GM19467 (cell line): ENCODE data around the gene LRMDA.

Experiments
- ATAC-seq: cut with Tn5 transposase; IDR thresholded peaks from one replicate; pipeline ENCODE4 v1.9.1; 2021; ENCODE audit warnings: mild to moderate bottlenecking, moderate library complexity; ENCODE audit not compliant: unreplicated experiment

Gene LRMDA

DNA sequence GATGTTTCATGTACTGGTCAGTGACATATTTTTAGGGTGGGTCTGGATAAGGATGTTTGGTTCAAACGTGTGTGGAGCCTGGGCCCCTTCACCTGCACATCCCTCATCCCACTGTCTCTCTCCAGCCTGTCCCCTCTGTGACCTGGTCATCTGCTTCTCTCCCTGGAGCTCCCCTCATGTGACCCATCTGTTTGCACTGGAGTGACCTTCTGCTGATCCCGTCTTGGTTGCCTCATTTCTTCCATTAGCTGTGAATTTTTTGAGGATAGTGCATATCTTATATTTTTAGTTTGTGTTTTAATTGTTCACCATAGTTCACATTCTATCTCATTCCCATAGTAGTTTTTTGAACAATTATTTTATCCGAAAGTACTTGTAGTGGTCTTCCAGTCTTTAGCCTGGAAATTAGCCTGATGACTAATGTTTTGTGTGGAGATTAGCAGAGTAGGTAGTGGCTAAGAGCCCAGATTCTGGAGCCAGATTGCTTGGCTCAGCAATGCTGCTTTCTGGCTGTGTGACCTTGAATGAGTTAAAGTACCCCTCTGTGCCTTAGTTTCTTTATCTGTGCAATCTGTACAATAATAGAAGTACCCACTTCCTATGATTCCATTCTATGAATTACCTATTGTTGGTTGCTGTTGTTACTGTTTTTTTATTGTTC lies 224.5 kb downstream of the LRMDA start:
- no peak for ATAC-seq

DNA sequence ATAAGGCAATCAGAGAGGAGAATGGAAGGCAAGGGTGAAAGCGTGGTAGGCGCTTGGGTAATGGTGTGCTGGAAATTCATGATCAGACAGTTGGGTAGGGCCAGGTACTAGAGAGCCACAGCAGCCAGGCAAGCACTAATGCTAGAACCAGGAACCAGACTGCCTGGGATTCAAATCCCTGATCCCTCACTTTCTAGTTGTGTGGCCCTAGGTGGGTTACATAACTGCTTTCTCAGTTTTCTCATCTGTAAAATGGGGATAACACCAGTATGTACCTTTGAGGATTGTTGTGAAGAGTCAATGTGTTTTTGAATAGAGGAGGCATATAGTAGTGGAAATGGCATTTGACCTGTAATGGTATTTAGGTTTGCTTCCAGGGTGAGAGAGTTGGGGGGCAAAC lies 225.9 kb downstream of the LRMDA start:
- no peak for ATAC-seq

DNA sequence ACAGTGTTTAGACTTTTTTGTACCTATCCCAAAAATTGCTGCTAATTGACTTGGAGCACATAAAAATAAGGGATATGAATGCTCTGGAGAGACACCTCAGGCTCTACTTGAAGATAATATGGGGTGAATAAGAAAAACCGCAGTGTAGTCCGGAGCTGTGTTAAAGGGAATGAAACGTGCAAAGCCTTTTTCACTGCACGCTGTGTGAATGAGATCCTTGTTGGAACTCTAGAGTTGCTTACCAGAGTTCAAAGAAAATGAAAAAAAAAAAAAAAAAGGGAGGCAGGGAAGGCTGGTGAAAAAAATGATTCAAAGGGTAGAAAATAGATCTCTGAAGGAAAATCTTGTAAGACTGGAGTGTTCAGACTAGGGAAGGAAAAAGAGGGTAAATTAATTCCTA lies 226.6 kb downstream of the LRMDA start:
- ATAC-seq = no peak

DNA sequence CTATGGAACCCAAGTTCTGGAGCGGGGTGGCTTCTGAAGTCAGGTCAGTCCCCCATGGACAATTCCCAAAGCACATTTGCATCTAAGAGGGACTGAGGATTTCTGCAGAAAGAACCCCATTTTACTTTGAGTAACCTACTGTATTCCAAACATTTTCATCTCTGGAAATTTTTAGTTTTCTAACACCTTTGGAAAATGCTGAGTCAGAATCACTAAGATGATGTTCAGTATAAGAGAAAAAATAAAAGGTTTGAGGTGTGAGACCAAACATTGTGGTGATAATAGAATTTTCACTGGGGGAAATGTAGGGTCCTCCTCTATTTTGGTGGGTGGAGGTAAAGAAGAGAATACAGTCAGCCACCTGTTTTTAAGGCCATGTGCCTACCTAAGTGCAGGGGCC lies 227.1 kb downstream of the LRMDA start:
- no peak for ATAC-seq

DNA sequence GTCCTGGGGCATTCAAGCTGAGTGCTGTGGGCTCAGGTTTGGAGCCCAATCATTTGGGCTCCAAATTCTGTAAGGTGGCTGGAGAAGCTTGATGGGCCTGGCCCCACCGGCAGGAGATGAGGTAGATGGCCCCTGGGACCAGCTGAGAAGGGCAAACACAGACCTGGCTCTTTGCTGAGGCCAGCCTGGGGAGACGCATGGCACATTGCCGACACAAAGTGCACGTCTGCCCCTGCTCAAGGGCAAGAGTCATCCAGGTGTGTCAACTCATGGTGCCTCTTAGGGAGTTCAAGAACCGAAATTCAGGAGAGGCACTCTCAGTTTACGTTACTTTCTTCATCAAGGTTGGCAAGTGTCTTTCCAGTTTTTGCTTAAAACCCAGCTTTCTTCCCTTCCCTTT lies 227.5 kb downstream of the LRMDA start:
- no peak for ATAC-seq

DNA sequence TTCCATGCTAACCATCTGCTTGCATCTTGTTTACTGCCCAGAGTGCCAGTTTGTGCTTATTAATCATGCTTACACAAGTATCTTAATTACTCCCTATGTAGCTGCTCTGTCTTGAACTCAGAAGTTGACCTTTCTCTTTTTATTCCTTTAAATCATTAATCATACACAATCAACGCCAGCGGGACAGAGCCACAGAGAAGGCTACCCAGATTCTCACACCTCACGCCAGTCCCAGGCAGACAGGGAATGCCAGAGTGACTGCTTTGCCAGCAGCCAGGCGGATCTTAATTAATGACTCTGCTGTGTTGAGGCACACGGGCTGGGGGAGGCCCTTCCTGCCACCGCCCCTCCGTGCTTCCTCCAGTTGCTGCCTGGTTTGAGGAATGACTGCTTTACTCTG lies 229.4 kb downstream of the LRMDA start:
- ATAC-seq = no peak

DNA sequence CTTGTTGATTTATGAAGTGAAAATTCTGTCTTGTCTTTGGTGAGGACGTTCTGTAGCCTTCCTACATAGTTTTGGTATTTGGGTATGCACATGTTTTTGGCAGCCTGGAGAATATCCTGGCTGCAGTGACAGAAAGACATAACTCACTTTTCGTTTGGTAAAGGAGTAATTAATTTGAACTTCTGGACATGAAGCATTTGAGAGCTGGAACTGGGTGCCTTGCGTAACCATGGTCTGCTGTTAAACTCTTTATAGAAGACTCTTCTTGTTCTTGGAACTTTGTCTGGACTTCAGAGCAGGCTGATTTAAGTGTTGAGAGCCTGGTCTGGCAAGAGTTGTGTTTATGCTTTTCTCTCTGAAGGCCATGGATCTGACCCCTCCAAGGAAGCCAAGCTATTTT lies 231.3 kb downstream of the LRMDA start:
- no peak for ATAC-seq

DNA sequence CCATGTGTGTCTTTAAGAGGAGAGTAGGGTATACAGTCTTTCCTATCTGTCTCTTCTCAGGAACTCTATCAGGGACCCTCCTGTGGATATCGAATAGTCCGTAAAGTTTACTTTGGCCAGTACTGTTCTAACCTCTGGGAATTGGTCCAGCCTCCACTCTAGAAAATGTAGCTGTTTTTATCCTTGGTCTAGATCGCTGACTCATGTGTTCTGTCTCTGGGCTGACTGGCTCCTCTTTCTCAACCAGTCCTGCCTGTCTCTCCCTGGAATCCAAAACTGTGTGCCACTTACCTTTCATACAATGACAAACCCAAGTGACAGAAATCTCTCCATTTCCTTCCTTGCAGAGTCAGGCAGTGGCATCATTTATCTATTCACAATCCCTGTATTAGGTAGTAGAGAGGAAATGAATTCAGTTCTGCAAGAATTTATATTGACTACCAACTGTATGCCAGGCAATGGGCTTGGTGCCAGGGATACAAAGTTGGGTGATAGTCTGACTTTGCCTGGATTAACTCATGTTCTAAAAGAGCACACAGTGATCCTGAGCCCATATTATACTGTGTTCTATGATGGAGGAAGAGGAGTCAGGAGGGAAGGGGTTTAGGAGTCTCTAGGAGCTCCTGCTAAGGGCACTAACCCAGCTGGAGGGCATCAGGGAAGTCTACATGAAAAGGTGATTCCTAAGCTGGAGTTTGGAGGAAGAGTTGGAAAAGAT lies 232.7 kb downstream of the LRMDA start:
- no peak for ATAC-seq

DNA sequence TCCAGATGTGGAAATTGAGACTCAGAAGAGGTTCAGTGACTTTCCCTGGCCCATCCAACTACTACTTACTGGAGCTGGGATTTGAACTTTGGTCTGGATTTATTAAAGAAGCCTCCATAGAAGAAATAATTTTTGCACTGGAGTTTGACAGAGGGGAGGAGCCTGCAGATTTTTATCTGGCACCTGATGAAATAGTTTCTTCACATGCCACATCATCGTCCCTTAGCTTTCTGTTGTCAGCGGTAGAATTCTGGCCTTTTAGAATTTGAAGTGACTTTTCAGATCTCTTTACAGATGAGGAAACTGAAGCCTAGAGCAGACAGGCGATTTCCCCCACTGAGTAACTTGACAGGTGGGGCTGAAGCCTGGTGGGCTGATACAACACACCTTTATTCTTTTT lies 233.5 kb downstream of the LRMDA start:
- ATAC-seq = no peak

DNA sequence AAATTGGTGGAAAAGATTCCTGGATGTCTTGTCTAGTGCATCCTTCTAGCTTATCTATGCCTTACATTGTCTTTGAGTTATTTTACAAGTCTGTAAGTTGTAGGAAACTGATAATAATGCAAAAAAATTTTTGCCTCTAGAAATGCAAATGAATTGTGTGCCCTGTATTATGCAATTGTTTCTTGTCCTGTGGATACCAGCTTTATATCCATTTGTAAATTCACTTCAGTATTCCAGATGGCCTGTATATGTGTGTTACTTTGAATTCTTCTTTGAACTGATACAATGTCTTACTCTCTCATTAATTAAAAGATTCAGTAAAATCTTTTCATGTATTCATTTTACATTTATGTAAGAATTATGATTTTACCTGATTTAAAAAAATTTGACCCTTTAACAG lies 234.3 kb downstream of the LRMDA start:
- no peak for ATAC-seq

DNA sequence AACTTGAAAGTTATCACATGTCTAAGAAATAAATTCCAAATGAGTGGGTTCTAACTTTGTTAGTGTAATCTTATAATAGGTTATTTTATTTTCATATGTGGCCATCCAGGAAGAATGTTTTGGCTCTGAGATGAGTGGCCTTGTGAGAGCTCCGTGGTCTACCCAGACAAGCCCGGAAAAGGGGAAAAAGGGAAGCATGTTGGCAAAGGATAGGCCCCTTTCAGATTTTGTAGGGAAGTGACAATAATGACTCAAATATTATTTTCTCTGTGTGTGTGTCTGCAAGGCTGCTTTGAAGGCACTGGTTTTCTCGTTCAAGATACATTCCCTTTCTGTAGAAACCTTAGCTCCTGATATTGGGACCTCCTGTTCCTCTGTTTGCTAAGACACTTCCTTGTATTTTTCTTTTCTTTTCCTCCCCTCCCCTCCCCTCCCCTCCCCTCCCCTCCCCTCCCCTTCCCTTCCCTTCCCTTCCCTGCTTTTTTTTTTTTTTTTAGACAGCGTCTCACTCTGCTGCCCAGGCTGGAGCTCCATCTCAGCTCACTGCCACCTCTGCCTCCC lies 240.8 kb downstream of the LRMDA start:
- no peak for ATAC-seq

DNA sequence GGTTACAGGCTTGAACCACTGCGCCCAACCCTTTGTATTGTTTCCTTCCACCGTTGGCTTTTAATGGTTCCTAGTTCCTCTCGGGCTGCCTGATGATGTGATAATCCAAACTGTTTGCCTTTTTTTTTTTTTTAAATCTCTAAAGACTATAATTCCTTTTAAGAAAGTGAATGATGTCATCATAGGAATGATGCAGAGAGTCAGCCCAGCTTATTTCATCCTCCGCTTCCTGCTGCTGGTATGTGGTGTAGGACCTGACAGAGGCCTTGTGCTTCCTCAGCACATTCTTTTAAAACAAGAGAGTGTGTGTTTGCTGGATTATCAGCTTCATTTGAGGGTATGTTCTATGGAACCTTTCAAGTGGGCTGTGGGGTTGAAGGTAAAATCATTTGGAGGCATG lies 241.4 kb downstream of the LRMDA start:
- no peak for ATAC-seq

DNA sequence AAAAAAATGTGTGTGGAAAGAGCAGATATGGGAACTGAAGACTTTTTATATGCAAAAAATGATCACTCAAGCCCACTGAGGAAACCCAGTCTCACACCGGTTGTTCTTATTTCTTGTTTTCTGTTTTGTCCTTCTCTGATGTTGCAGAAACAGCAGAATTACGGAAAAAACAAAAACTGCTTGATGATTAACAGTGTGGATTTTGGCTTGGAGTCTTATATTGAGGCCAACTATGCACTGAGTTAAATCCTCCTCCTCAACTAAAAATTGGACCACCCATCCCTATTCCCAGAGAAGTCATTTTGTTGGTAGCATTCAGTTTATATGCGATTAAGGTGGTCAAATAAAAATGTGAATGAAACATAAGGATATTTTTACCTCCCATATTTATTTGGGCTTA lies 246.1 kb downstream of the LRMDA start:
- no peak for ATAC-seq

DNA sequence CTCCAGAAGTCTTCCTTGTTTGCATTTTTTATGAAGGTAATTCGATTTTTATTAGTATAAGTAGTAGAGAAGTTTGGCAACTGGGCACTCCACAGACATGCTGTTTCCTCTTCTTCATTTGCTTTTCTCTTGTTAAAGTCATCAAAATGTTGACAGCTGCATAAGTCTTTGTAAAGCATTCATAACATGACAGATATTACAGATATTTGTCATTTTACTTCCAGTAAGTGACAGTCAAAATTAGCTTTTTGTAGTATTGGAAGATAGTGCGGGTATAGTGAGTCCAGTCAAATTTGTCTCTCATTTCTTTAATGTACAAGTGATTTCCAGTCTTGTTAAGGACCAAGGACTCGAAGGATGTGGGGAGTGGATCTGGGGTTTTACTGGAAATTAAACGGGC lies 247.1 kb downstream of the LRMDA start:
- no peak for ATAC-seq

DNA sequence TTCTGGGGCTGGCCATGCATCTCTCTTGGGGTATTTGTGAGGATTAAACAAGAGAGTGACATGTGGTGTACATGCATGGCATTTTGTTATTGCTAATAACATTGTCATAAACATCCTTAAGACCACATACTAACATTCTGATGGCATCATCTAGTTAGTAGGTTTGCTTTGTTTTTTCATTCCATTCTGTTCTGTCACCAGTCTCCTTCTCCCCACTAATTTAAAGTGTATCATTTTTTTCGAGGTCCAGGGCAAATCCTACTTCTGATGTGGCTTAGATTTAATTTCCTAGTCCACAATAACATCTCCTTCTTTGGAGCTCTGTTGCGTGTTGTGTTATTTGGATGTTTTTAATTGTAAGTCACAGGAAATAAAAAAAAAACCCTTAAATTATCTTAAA lies 248.1 kb downstream of the LRMDA start:
- ATAC-seq = no peak

DNA sequence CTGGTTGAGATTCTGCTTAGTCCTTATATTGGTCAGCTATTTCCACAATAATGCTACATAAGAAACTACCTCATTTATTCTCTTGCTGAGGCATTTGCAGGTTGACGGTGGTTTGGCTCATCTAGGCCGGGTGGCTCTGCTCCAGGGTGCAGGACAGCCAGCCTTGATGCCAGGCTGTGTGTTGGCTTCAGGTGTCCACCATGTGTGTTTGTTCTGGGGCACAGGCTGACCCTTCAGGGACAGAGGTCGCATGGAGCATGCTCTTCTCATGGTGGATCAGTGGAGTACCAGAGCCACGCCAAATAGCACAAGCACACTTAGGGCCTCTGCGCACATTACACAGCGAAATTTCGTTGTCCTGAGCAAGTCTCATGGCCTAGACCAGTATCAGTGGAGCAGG lies 249.9 kb downstream of the LRMDA start:
- ATAC-seq = no peak

DNA sequence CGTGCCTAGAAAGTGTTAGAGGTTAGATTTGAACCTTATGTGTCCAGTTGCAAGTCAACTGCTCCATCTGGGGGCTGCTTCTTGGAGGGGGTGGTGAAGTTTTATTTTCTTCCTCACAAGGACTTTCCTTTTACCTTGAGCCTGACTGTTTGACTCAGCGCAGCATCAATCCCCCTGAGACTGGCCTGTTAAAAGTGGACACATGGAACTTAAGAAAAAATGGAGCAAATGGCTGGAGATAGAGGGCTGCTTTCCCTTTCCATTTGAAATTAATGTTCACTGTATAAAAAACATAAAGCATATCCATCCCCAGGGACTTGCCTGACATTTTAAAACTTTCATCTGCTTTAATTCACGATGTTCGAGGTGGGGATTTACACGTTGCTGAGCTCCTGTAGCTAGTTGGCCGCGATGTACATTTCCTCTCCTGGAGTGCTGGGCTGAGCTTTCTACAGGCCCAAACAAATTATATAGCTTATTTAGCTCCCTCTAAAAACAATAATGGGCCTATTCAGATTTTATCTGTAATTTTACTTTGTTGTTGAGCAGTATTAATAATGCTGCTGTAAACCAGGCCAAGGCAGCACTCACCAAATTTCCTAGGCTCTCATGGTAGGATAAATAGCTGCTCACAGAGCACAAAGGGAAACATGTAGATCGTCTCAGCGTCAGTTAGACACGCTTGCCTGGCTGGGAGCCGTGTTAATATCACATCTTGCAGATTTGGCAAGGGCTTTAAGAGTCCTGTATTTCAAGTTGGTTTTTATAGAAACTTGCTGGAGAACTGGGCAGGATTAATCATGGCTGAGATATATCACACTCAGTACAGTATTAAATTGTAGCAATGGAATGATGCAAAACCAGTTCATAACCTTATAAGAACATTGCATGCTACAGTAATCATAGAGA lies 251.5 kb downstream of the LRMDA start:
- ATAC-seq = no peak

DNA sequence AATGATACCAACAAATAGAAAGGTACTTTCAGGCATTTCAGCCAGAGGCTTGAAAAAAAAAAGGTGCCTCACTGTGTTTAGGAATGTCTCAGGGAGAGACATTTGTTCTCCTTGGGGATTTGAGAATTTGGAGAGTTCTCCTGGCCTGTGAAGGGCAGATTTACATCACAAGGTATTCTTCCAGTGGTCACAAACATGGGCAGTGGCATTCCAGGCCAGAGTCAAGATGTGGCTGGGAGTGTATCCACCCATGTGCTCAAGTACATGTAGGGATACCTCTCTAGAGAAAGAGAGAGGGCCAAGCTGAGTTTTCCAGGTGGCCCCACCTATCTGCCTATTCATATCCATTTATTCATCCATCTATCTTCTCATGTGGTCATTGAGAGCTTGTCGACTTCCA lies 253.8 kb downstream of the LRMDA start:
- ATAC-seq = no peak

DNA sequence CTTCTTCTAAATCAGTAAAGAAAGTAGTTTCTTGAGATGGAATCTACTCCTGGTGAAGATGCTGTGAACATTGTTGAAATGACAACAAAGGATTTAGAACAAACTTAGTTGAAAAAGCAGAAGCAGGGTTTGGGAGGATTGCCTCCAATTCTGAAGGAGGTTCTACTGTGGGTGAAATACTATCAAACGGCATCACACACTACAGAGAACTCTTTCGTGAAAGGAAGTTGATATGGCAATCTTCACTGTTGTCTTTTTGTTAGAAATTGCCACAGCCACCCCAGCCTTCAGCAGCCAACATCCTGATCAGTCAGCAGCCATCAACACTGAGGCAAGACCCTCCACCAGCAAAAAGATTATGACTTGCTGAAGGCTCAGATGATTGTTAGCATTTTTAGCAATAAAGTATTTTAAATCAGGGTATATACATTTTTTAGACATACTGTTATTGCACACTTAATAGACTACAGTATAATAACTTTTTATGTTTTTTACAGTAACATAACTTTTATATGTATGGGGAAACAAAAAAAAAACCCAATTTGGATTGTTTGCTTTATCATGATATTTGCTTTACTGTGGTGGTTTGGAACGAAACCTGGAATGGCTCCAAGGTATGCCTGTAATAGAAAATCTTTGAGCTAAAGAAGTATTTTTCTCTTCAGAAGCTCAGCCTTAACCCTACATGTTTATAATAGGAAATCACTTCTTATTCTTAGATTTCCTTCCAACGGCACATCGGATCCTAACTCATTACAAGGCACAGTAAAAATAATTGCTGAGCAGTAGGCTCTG lies 257.3 kb downstream of the LRMDA start:
- no peak for ATAC-seq

DNA sequence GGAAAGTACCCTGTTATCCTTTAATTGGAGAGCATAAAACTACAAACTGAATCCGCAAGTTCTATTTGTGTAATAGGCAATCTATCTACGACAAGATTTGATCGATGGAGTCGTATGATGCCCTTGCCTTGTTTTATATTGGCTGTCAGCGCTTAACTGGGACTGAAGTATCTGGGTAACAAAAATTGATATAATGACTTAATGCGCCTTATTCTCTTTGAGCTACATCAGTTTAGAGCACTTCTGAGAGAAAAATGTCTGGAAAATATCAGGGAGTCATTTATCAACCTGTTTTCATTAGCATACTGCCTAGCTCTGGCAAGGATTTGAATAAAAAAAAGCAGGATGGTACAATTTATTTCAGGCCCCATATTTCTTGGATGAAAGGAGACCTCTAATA lies 262.1 kb downstream of the LRMDA start:
- no peak for ATAC-seq

DNA sequence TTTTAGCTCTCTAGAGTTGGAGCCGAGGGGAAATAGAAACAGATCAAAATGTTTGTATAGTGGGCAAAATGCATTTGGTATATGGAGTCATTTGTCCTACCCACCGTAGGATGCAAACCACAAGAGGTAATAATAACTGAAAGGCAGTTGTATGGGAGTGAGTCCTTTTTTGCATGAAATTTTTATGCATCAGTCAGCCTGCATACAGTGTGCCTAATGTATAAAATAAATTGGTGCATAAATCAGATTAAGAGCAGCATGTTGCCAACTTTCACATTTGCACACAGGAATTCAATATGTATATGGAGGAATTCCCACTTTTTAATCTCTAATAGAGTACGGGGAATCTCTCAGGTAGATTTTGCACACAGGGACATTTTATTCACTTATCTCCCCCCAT lies 262.8 kb downstream of the LRMDA start:
- ATAC-seq = no peak
